GM04504 (cell line): ENCODE measurements around the gene MBNL2.

Experiments used
- DNase-seq: peaks from one replicate; pipeline ENCODE4 v3.0.0-alpha.2; 2012; ENCODE audit warnings: low read depth

The MBNL2 gene

GRCh38 chr13:97327086-97327485, 105.0 kb downstream of the MBNL2 start:
- no peak for DNase-seq

GRCh38 chr13:97327506-97328221, 105.5 kb downstream of the MBNL2 start:
- no peak for DNase-seq

- DNase-seq = no peak
These were observed 106.2 kb downstream of the MBNL2 start for GRCh38 chr13:97328222-97328790.

GRCh38 chr13:97329331-97329730, 107.2 kb downstream of the MBNL2 start:
- DNase-seq = no peak

- DNase-seq = no peak
These were observed 108.3 kb downstream of the MBNL2 start for GRCh38 chr13:97330448-97330847.

GRCh38 chr13:97332742-97333141, 110.6 kb downstream of the MBNL2 start:
- DNase-seq = no peak

- DNase-seq = no peak
These were observed 111.8 kb downstream of the MBNL2 start for GRCh38 chr13:97333983-97334382.

- DNase-seq = no peak
These were observed 112.6 kb downstream of the MBNL2 start for GRCh38 chr13:97334690-97335089.

GRCh38 chr13:97335488-97336134, 113.5 kb downstream of the MBNL2 start:
- no peak for DNase-seq

- no peak for DNase-seq
These were observed 115.9 kb downstream of the MBNL2 start for GRCh38 chr13:97337985-97338499.

- DNase-seq = no peak
These were observed 116.4 kb downstream of the MBNL2 start for GRCh38 chr13:97338571-97338970.

GRCh38 chr13:97339019-97339987, 117.2 kb downstream of the MBNL2 start:
- DNase-seq = peak; percentile 86

- DNase-seq = no peak
These were observed 118.0 kb downstream of the MBNL2 start for GRCh38 chr13:97339988-97340749.

GRCh38 chr13:97341135-97341534, 119.0 kb downstream of the MBNL2 start:
- DNase-seq = no peak

- DNase-seq = no peak
These were observed 120.0 kb downstream of the MBNL2 start for GRCh38 chr13:97342136-97342535.

GRCh38 chr13:97342936-97343335, 120.8 kb downstream of the MBNL2 start:
- DNase-seq = no peak

GRCh38 chr13:97344265-97345175, 122.4 kb downstream of the MBNL2 start:
- no peak for DNase-seq

- DNase-seq = no peak
These were observed 124.0 kb downstream of the MBNL2 start for GRCh38 chr13:97346097-97346496.

GRCh38 chr13:97346561-97347254, 124.6 kb downstream of the MBNL2 start:
- no peak for DNase-seq
